C4-2B (cell line): ENCODE measurements around the gene POU6F2.
"Not testable (repeated sequence)": the region's sequence is repeated elsewhere in the genome, so short reads cannot be mapped to it uniquely, and the experiment has no call there.

Experiments
- CTCF ChIP-seq: fragments of 450-650 bp; conservative IDR thresholded peaks from 2 replicates; pipeline ENCODE4 v1.5.1; 2017; ENCODE audit warnings: mild to moderate bottlenecking
- ZFX ChIP-seq: fragments of 450-650 bp; IDR thresholded peaks from 2 replicates; pipeline ENCODE4 v1.6.1; 2017

GRCh38 chr7:39376881-39377280 lies 399.2 kb downstream of the POU6F2 start:
- TF ChIP-seq CTCF, ZFX: not testable (repeated sequence)
